Liver (tissue), 9 donors: ENCODE results near the gene APOL6. TPM values are rescaled to one million over a fixed set of nuclear protein-coding genes. Genes with fewer than 3 reads are reported as not detected.

ENCODE experiments used
- DNase-seq: peaks from one replicate; pipeline ENCODE4 v3.0.0-alpha.2; 2017; ENCODE audit warnings: low spot score
- H3K27ac ChIP-seq, 2 donors: one replicate each; pipeline ENCODE4 v1.7.0; 2013; ENCODE audit warnings: inconsistent platforms in 2 of 2, low read length in 2 of 2, control low read depth in 1 of 2, low read depth in 1 of 2, mild to moderate bottlenecking in 1 of 2
- H3K27me3 ChIP-seq, 4 donors: one replicate each; pipeline versions ENCODE4 v1.6.1 to v1.7.0; 2013; ENCODE audit warnings: low read length in 3 of 4, inconsistent platforms in 1 of 4, mild to moderate bottlenecking in 1 of 4, moderate library complexity in 1 of 4; ENCODE audit not compliant: control insufficient read depth in 4 of 4, insufficient read depth in 4 of 4
- H3K36me3 ChIP-seq, 4 donors: one replicate each; pipeline versions ENCODE4 v1.6.1 to v1.7.0; 2013; ENCODE audit warnings: low read length in 3 of 4, mild to moderate bottlenecking in 3 of 4, low read depth in 1 of 4, moderate library complexity in 1 of 4; ENCODE audit not compliant: control insufficient read depth in 4 of 4, insufficient read depth in 3 of 4
- H3K4me1 ChIP-seq, 4 donors: one replicate each; pipeline versions ENCODE4 v1.6.1 to v1.7.0; 2013; ENCODE audit warnings: low read length in 3 of 4, mild to moderate bottlenecking in 3 of 4, moderate library complexity in 1 of 4; ENCODE audit not compliant: control insufficient read depth in 4 of 4, insufficient read depth in 4 of 4
- H3K4me3 ChIP-seq, 3 donors: one replicate each; pipeline versions ENCODE4 v1.6.1 to v1.7.0; 2013; ENCODE audit warnings: low read length in 3 of 3, control low read depth in 1 of 3, low read depth in 1 of 3, mild to moderate bottlenecking in 1 of 3
- H3K9ac ChIP-seq, 2 donors: one replicate each; pipeline ENCODE4 v1.7.0; 2013; ENCODE audit warnings: low read length in 2 of 2, mild to moderate bottlenecking in 2 of 2, moderate library complexity in 2 of 2, control low read depth in 1 of 2, low read depth in 1 of 2
- H3K9me3 ChIP-seq, 4 donors: one replicate each; pipeline versions ENCODE4 v1.6.1 to v1.7.0; 2013; ENCODE audit warnings: low read length in 3 of 4; ENCODE audit not compliant: control insufficient read depth in 4 of 4
- CTCF ChIP-seq: fragments of 150-350 bp; IDR thresholded peaks from 2 replicates; pipeline ENCODE4 v1.5.1; 2017; ENCODE audit warnings: improper control_type of control experiment, low read depth, low read length; ENCODE audit not compliant: missing input control
- EGR1 ChIP-seq, 2 donors: IDR thresholded peaks; 2 replicates each; pipeline ENCODE4 v1.6.1; 2016 to 2018; ENCODE audit warnings: antibody characterized with exemption in 2 of 2, low read depth in 2 of 2
- FOXA1 ChIP-seq: IDR thresholded peaks from 2 replicates; pipeline ENCODE4 v1.6.1; 2016; ENCODE audit warnings: antibody characterized with exemption
- FOXA2 ChIP-seq: IDR thresholded peaks from 2 replicates; pipeline ENCODE4 v1.6.1; 2016; ENCODE audit warnings: antibody characterized with exemption
- HNF4A ChIP-seq, 2 donors: conservative IDR thresholded peaks; 2 replicates each; pipeline ENCODE4 v1.6.1; 2016; ENCODE audit warnings: antibody characterized with exemption in 2 of 2, mild to moderate bottlenecking in 2 of 2
- HNF4G ChIP-seq: IDR thresholded peaks from 2 replicates; pipeline ENCODE4 v1.6.1; 2016; ENCODE audit warnings: antibody characterized with exemption
- NR2F2 ChIP-seq: IDR thresholded peaks from 2 replicates; pipeline ENCODE4 v1.6.1; 2016; ENCODE audit warnings: antibody characterized with exemption
- RXRA ChIP-seq, 2 donors: IDR thresholded peaks; 2 replicates each; pipeline ENCODE4 v1.6.1; 2017 to 2018; ENCODE audit warnings: antibody characterized with exemption in 2 of 2, mild to moderate bottlenecking in 1 of 2
- SP1 ChIP-seq: IDR thresholded peaks from 2 replicates; pipeline ENCODE4 v1.6.1; 2018; ENCODE audit warnings: antibody characterized with exemption, mild to moderate bottlenecking
- TAF1 ChIP-seq: conservative IDR thresholded peaks from 2 replicates; pipeline ENCODE4 v1.6.1; 2016; ENCODE audit warnings: antibody characterized with exemption, mild to moderate bottlenecking
- YY1 ChIP-seq: IDR thresholded peaks from 2 replicates; pipeline ENCODE4 v1.6.1; 2016; ENCODE audit warnings: antibody characterized with exemption, mild to moderate bottlenecking
- WGBS: extraction: QIAGEN DNeasy Blood & Tissue Kit; methylation state at CpG from one replicate; pipeline ENCODE4 v1.1.7; 2013; 5-methylcytosine and 5-hydroxymethylcytosine counted together
- polyA plus RNA-seq, 2 donors: library from polyadenylated mRNA; stranded (reverse) in 1 of 2; unstranded in 1 of 2; fragments of 200-250 nt in 1 of 2; fragments of >200 nt in 1 of 2; fragmentation: Nextera tagmentation in 1 of 2; extraction: Ambion mirVana in 1 of 2; gene quantifications; one replicate each; pipeline versions ENCODE4 v1.2.1 to v1.2.3, GENCODE V29; 2013 to 2015
- total RNA-seq, 2 donors: library from RNA; depleted of rRNA; stranded (reverse); fragments of >200 nt; gene quantifications; one replicate each; pipeline ENCODE4 v1.2.3, GENCODE V29; 2014
- TF ChIP-seq, protein P1 (sequence below): IDR thresholded peaks from 2 replicates; pipeline ENCODE4 v1.6.1; 2016; ENCODE audit warnings: antibody characterized with exemption
- TF ChIP-seq, protein P2 (sequence below): IDR thresholded peaks from 2 replicates; pipeline ENCODE4 v1.6.1; 2016; ENCODE audit warnings: antibody characterized with exemption
- donor health status: healthy.
- donor health status: healthy.
- donor health status: healthy.
- donor health status: healthy.
- donor health status: healthy.

The APOL6 gene
- total and polyA plus RNA-seq, 4 donors: 10.3 to 80.1 (median 17.3) TPM

DNA sequence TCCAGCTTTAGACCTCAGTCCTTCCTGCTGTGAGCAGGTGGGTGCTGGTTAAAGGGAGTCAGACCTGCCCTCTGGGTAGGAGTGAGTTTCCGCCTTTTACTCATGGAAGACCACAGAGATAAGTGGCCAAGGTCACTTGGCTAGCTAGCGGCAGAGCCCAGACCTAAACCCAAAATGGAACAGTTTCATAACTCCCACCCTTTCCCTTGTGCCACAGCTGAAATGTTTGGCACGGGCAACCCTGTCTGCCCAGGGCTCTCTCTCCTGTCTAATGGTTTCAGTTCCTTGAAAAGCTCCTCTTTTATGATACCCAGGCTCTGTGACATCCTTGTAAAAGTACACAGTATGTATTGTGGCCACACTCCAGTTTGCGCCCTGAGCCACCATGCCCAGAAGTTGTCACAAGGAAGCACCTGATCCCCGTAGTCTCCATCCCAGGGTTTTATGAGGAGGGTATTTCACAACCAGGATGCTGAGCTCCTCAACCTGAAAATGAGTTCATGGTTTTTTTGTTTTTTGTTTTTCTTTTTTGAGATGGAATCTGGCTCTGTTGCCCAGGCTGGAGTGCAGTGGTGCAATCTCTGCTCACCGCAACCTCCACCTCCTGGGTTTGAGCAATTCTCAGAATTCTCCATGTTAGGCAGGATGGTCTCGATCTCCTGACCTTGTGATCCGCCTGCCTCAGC is 36.2 kb upstream of the APOL6 start:
- H3K36me3 ChIP-seq: no peaks in the 10 kb centered on the region
- no peak overlapping the region for H3K4me3 ChIP-seq
- no peak overlapping the region for H3K9ac ChIP-seq
- no peak overlapping the region for H3K27ac ChIP-seq
- TF ChIP-seq FOXA2: no peak
- TF ChIP-seq HNF4G: no peak
- TF ChIP-seq, protein P1, sequence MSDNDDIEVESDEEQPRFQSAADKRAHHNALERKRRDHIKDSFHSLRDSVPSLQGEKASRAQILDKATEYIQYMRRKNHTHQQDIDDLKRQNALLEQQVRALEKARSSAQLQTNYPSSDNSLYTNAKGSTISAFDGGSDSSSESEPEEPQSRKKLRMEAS: no peak
- no peak for TF ChIP-seq CTCF
- no peak for TF ChIP-seq EGR1 (IDR thresholded peaks at IDR 0.05; ENCODE audit: low read depth in 2 of 2)
- TF ChIP-seq TAF1: no peak
- TF ChIP-seq, protein P2, sequence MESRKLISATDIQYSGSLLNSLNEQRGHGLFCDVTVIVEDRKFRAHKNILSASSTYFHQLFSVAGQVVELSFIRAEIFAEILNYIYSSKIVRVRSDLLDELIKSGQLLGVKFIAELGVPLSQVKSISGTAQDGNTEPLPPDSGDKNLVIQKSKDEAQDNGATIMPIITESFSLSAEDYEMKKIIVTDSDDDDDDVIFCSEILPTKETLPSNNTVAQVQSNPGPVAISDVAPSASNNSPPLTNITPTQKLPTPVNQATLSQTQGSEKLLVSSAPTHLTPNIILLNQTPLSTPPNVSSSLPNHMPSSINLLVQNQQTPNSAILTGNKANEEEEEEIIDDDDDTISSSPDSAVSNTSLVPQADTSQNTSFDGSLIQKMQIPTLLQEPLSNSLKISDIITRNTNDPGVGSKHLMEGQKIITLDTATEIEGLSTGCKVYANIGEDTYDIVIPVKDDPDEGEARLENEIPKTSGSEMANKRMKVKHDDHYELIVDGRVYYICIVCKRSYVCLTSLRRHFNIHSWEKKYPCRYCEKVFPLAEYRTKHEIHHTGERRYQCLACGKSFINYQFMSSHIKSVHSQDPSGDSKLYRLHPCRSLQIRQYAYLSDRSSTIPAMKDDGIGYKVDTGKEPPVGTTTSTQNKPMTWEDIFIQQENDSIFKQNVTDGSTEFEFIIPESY: no peak
- DNase-seq: no peak
- peaks cover 0 to 7% (median 4%) of the 10 kb centered on the region in 4 donors for H3K4me1 ChIP-seq
- no peaks in the 10 kb centered on the region for H3K27me3 ChIP-seq
- no peaks in the 10 kb centered on the region for H3K9me3 ChIP-seq
- WGBS: 76% methylated on average over 8 of the region's 8 CpGs

DNA sequence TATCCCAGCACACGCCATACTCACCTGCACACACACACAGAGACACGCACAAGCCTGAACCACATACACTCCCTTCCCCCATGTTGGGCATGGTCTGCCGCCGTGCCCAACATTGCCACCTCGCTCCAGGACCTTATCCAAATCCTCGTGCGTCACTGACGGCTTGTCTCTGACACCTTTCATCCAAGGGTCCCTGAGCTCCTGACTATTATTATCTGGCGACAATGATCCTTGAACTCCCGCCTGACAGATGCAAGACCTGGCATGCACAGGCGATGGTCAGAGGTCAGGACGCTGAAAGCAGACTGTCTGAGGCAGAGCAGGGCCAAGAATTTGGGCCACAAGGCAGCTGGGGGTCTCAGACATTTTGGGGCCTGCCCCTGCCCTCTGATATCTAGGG is 35.3 kb upstream of the APOL6 start:
- Histone ChIP-seq H3K9ac (no peak overlapping the region), H3K4me1 (peaks cover 0 to 7% (median 4%) of the 10 kb centered on the region in 4 donors), H3K9me3 (no peaks in the 10 kb centered on the region), H3K4me3 (no peak overlapping the region), H3K36me3 (no peaks in the 10 kb centered on the region), H3K27me3 (no peaks in the 10 kb centered on the region), H3K27ac (no peak overlapping the region)
- TF ChIP-seq, protein P1: no peak
- TF ChIP-seq HNF4A (conservative IDR thresholded peaks at IDR 0.05) (no peak), HNF4G (no peak), TAF1 (no peak), NR2F2 (no peak), RXRA (IDR thresholded peaks at IDR 0.05) (no peak), SP1 (no peak), FOXA1 (no peak), EGR1 (IDR thresholded peaks at IDR 0.05; ENCODE audit: low read depth in 2 of 2) (no peak), YY1 (no peak), CTCF (no peak)
- TF ChIP-seq, protein P2: no peak
- WGBS: 92% methylated on average over 12 of the region's 12 CpGs
- no peak for DNase-seq
